Nephron progenitor cell (in vitro differentiated cells): ENCODE measurements around the gene CYP4F12.

Experiments used
- DNase-seq: peaks from one replicate; pipeline ENCODE4 v3.0.0; 2021
- H3K27ac Mint-ChIP-seq: 2 replicates; pipeline ENCODE4 v1.8.0; 2021; ENCODE audit warnings: mild to moderate bottlenecking, moderate library complexity, mixed read lengths
- H3K27me3 Mint-ChIP-seq: 2 replicates; pipeline ENCODE4 v1.8.0; 2021; ENCODE audit warnings: mild to moderate bottlenecking, low read depth, mixed read lengths; ENCODE audit not compliant: poor library complexity
- H3K36me3 Mint-ChIP-seq: 2 replicates; pipeline ENCODE4 v1.8.0; 2021; ENCODE audit warnings: low read depth, mixed read lengths
- H3K4me1 Mint-ChIP-seq: 2 replicates; pipeline ENCODE4 v1.8.0; 2021; ENCODE audit warnings: mixed read lengths
- H3K4me3 Mint-ChIP-seq: 2 replicates; pipeline ENCODE4 v1.8.0; 2021; ENCODE audit warnings: mild to moderate bottlenecking, moderate library complexity, mixed read lengths
- H3K9me3 Mint-ChIP-seq: 2 replicates; pipeline ENCODE4 v1.8.0; 2021; ENCODE audit warnings: mild to moderate bottlenecking, moderate library complexity, mixed read lengths
- TF ChIP-seq, protein P1 (sequence below): fragments of 200-600 bp; sonication (generic); IDR thresholded peaks from 2 replicates; pipeline ENCODE4 v1.5.0; 2021; ENCODE audit warnings: antibody characterized with exemption

The CYP4F12 gene

DNA sequence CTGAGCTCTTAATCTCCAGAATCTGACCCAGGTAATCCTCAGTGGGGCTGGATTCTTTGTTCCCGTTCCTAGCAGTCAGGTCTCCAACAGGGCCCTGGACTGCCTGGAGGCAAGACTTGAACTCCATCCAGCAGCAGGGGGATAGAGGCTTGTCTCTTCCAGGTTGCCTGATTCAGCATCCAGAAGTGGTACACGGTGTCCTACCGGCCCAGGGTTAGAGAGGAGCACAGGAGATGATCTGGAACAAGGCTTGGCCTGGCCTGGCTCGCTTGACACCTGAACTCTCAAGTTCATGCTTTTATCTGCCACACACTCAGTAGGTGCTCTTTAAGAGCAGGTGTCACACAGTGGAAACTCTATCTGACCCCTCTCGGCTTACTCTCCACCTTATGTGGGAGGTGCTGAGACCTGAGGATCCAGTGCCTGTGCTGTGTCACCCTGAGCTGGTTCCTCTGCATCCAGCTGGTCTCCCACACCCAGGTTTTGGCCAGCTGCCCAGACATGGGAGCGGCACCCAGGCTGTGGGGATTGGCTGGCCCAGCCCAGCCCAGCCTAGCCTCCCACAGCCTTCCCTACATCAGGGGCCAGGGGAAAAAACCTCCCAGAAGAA is 32.5 kb upstream of the CYP4F12 start, which contains the start of gene CYP4F3:
Gene CYP4F3 (plus strand): TSS at position 604 of the 610 bp plus-strand sequence. CDS start 519 bp downstream, outside the sequence.
- H3K4me3 Mint-ChIP-seq: no peak within 1 kb of the TSS
- TF ChIP-seq, protein P1, sequence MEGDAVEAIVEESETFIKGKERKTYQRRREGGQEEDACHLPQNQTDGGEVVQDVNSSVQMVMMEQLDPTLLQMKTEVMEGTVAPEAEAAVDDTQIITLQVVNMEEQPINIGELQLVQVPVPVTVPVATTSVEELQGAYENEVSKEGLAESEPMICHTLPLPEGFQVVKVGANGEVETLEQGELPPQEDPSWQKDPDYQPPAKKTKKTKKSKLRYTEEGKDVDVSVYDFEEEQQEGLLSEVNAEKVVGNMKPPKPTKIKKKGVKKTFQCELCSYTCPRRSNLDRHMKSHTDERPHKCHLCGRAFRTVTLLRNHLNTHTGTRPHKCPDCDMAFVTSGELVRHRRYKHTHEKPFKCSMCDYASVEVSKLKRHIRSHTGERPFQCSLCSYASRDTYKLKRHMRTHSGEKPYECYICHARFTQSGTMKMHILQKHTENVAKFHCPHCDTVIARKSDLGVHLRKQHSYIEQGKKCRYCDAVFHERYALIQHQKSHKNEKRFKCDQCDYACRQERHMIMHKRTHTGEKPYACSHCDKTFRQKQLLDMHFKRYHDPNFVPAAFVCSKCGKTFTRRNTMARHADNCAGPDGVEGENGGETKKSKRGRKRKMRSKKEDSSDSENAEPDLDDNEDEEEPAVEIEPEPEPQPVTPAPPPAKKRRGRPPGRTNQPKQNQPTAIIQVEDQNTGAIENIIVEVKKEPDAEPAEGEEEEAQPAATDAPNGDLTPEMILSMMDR: no peak
- H3K36me3 Mint-ChIP-seq: no peaks in the 10 kb centered on the region
- H3K9me3 Mint-ChIP-seq: peaks cover 86% of the 10 kb centered on the region
- no peaks in the 10 kb centered on the region for H3K27me3 Mint-ChIP-seq
- no peak within 1 kb of the TSS for H3K27ac Mint-ChIP-seq
- no peak for DNase-seq
- no peaks in the 10 kb centered on the region for H3K4me1 Mint-ChIP-seq

DNA sequence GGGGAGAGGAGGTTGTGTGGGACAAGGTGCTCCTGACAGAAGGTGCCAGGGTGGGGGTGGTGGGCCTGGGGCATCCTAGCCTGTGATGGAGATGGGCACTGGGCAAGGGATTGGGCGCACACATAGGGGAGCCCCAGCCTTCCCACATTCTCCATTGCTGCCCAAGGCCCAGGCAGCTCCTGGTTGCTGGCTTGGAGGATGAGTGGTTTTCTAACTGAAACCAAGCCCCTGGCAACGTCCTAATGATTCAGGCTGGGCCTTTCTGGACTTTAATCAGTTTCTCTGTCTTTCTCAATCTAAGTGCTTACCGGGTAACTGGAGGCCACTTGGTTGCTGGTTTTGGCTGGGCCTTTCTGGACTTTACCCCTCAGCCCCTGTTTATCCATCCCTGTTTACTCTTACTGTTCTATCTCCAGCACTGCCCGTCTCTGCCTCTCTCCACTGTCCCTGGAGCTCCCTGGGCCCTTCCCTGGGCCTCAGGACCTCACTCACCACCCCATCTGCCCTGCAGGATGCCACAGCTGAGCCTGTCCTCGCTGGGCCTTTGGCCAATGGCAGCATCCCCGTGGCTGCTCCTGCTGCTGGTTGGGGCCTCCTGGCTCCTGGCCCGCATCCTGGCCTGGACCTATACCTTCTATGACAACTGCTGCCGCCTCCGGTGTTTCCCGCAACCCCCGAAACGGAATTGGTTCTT is 31.8 kb upstream of the CYP4F12 start:
- Mint-ChIP-seq H3K9me3 (peaks cover 86% of the 10 kb centered on the region), H3K4me3 (no peak overlapping the region), H3K27ac (no peak overlapping the region), H3K36me3 (no peaks in the 10 kb centered on the region), H3K4me1 (no peaks in the 10 kb centered on the region), H3K27me3 (no peaks in the 10 kb centered on the region)
- DNase-seq: no peak
- TF ChIP-seq, protein P1: no peak

DNA sequence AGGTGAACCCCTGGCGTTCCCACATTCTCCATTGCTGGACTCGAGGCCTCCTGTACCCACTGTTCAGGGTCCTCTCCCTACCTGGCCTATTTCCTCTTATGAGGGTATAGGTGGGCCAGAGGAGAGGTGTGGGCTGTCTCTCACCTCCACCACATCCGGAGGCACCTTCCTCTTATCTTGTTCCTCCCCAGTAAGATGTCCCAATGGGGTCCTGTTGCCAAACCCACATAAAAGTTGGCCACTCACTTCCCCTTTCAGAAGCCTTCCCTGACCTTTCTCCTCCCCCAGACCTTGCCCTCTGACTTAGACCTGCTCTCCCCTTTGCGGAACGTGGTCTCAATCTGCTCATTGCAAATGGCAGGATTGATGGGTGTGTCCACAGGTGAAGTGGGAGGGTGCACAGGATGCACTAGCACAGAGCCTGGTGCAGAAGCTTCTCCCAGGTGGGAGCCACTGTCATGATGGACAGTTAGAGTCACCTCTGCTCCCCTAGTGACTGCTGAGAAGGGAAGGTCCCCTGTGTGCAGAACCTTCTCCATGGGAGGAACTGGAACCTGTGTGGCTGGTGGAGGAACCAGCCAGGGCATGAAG is 30.9 kb upstream of the CYP4F12 start:
- DNase-seq: no peak
- H3K36me3 Mint-ChIP-seq: no peaks in the 10 kb centered on the region
- TF ChIP-seq, protein P1: no peak
- no peak overlapping the region for H3K27ac Mint-ChIP-seq
- no peaks in the 10 kb centered on the region for H3K4me1 Mint-ChIP-seq
- H3K4me3 Mint-ChIP-seq: no peak overlapping the region
- peaks cover 87% of the 10 kb centered on the region for H3K9me3 Mint-ChIP-seq
- H3K27me3 Mint-ChIP-seq: no peaks in the 10 kb centered on the region

DNA sequence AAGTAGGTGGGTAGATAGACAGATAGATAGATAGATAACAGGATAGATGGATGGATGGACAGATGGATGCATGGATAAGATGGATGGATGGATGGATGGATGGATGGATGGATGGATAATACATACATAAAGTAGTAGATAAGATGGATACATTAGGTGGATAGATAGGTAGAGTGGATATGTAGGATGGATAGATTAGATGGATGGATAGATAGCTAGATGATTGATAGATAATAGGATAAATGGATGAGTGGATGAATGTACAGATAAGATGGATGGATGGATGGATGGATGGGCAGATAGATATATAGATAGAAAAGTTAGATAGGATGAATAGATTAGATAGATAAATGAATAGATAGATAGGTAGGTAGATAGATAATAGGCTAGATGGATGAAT is 30.1 kb upstream of the CYP4F12 start:
- H3K36me3 Mint-ChIP-seq: no peaks in the 10 kb centered on the region
- no peak for DNase-seq
- TF ChIP-seq, protein P1: no peak
- no peaks in the 10 kb centered on the region for H3K4me1 Mint-ChIP-seq
- no peaks in the 10 kb centered on the region for H3K27me3 Mint-ChIP-seq
- H3K9me3 Mint-ChIP-seq: peaks cover 87% of the 10 kb centered on the region
- H3K4me3 Mint-ChIP-seq: no peak overlapping the region
- no peak overlapping the region for H3K27ac Mint-ChIP-seq

DNA sequence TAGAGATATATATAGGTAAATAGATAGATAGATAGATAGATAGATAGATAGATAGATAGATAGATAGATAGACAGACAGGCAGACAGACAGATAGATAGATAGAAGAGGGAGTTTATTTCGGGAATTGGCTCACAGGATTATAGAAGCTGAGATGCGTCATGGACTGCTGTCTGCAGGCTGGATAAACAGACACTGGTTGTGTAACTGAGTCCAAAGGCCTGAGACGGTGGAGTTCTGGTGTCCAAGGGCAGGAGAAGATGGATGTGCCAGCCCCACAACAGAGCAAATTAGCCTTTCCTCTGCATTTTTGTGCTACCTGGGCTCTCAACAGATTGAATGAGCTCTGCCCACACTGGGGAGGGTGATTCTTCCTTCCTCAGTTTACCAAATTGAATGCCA is 29.5 kb upstream of the CYP4F12 start:
- Mint-ChIP-seq H3K4me1 (no peaks in the 10 kb centered on the region), H3K9me3 (peaks cover 89% of the 10 kb centered on the region), H3K27me3 (no peaks in the 10 kb centered on the region), H3K4me3 (no peak overlapping the region), H3K27ac (no peak overlapping the region), H3K36me3 (no peaks in the 10 kb centered on the region)
- DNase-seq: no peak
- TF ChIP-seq, protein P1: no peak
